Endometrial microvascular endothelial cells (primary cell): Measurements from ENCODE around the gene MGMT. TPM values are rescaled to one million over a fixed set of nuclear protein-coding genes. Genes with fewer than 3 reads are reported as not detected.

Experiments
- in situ Hi-C: cut with HindIII; loops from 2 replicates; pipeline ENCODE4 v1.10.0; 2017; ENCODE audit warnings: low sequenced_read_pairs, low pct_unique_long_range_greater_than_20kb; ENCODE audit errors: inconsistent ontology term
- total RNA-seq: library from RNA; depleted of rRNA; stranded (reverse); fragments of >200 nt; gene quantifications from one replicate; pipeline ENCODE4 v1.2.3, GENCODE V29; 2015; ENCODE audit errors: inconsistent ontology term

The MGMT gene
- total RNA-seq, 1 donor from 2014 or later = 2.0 TPM

DNA sequence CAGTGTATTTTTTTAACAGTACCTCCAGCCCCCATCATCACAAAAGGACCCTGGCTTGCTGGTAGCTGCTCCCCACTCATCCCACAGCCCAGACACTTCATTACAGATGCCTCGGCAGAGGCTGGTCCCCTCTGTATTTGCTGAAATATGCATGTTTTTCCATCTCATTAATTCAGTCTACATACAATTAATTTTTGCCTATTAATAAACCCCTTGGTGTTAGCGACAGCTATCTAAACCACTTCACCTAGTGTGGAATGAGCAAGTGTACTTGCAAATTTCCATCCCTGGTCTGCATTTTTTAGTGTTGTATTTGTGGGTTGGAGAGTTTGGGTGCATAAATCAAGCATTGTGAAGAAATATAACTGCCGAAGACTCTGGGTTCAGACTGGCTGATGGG is 216.9 kb downstream of the MGMT start:
- in situ Hi-C loops = no loop called here

GRCh38 chr10:129685271-129685670 is 218.2 kb downstream of the MGMT start:
- in situ Hi-C loops = no loop called here

- in situ Hi-C loops = no loop called here
Observed at GRCh38 chr10:129689671-129690071, 222.6 kb downstream of the MGMT start.

GRCh38 chr10:129690248-129691070 is 223.4 kb downstream of the MGMT start:
- in situ Hi-C loops = no loop called here

- in situ Hi-C loops = no loop called here
Observed at GRCh38 chr10:129692695-129693094, 225.7 kb downstream of the MGMT start.

GRCh38 chr10:129693382-129693781 is 226.3 kb downstream of the MGMT start:
- in situ Hi-C loops = no loop called here

GRCh38 chr10:129694184-129694583 is 227.1 kb downstream of the MGMT start:
- in situ Hi-C loops = no loop called here

- in situ Hi-C loops = no loop called here
Observed at GRCh38 chr10:129694691-129695243, 227.7 kb downstream of the MGMT start.

GRCh38 chr10:129695671-129696070 is 228.6 kb downstream of the MGMT start:
- in situ Hi-C loops = no loop called here

DNA sequence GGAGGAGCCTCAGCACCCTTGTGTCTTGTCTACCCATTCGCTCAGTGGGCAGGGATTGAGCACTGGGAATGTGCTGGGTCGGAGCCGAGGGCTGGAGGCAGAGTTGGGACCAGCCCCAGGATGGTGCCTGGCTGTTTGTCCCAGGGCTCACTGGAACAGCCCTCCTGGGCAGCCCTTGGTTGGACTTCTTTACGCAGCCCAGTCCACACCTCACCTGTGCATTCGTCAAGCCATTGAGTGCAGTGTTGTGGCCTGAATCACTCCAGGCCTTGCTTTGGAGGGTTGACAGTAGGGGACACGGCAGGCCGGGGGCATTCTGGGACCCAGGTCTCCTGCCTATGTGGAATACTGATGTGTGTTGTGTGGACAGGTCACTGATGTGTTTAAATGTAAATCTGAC is 229.6 kb downstream of the MGMT start:
- in situ Hi-C loops = no loop called here

DNA sequence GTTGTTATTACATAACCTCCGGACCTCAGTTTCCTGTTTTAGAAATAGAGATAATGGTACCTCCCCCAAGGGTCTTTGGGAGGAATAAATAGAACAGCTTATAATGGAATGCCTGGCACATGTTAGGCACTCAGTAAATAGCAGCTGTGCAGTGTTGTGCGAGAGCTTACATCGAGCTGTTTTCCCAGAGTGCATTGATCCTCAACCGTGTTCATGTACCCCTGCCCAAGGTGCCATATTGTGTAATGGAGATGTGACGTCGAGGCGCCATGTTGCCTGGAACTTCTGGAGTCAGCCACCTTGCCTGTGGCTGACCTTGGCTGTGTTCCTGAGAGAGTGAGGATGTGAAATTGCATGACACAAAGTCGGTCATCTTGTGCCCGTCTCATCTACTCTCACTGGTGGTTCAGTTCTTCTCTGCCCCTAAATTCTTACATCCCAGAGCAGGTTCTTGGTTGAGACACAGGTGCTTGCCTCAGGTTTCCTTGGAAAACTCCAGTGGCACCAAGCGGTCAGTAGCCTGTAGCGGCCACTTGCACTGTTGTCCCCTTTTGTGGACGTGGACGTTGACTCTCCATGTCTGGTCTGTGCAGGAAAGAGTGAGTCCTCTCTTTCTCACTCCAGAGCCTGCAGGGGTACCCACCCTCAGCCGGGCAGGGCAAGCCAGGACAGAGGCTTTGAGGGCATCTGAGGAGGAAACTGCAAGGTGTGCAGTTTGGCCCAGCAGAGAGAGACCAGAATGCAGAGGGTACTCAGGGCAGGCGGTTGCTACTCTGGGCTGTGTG is 230.6 kb downstream of the MGMT start:
- in situ Hi-C loops = no loop called here

DNA sequence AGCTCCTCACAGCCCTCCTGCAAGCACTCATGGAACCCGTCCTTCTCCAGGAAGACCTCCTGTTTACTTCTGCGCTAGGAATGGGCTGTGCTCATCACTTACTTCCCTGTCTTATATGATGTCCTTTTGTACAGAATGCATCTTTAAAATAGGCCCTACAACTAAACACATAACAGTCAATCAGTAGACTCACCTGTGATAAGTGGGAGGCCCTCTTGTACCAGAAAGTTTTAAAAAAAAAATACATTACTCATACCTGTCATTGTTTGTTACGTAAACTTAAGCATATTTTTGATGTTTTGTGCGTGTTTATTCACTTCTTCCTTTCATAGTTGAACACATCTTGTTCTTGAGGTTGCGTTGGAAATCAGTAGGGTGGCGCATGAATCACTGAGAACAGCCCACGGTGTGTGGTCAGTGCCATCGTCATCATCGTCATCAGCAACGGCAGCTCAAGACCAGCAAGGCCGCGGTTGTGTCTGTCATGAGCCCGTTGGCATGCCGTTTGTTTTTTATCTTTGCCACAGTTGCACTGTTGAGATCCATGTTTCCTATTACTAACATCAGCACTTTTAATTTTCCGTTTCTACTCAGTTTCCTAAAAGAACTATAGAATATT is 232.8 kb downstream of the MGMT start:
- in situ Hi-C loops = no loop called here

- in situ Hi-C loops = no loop called here
Observed at GRCh38 chr10:129702605-129703004, 235.6 kb downstream of the MGMT start.

DNA sequence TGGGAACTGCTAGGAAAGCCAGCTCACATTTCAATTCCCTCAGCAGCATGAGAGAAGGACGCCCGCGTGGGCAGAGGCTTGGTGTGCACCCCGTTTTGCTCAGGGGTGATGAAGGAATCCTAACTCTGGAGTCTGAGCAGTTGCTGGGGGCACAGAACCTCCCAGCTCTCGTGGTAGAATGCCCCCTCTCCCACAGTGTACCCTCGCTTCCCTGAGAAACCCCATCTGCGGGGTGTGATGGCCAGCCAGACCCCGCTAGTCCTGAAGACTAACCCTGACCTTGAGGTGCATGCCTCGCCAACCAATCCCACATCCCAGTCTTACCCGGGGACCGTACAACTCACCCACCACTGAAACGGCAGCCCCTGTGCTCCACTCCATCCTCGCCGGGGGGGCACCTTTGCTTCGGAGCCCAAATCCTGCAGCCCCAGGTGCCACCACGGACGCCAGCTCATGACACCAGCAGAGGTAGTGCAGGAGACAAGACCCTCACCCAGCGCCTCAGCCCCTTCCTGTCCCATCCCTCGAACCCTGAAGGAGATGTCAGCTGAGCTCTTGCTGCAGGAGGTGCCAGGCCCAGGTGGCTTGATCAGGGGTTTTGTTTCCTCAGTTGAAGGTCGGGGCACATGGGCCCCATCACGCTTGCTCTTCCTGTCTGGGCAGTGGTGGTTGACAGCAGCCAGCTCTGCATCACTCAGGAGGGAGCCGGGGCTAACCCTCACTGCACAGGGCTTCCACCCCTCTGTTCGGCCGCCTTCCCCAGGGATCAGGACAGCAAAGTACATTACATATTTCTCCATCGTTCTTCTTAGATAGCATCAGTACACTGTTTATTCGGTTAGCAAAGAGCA is 236.5 kb downstream of the MGMT start:
- in situ Hi-C loops = no loop called here

- in situ Hi-C loops = no loop called here
Observed at GRCh38 chr10:129704225-129704624, 237.2 kb downstream of the MGMT start.

DNA sequence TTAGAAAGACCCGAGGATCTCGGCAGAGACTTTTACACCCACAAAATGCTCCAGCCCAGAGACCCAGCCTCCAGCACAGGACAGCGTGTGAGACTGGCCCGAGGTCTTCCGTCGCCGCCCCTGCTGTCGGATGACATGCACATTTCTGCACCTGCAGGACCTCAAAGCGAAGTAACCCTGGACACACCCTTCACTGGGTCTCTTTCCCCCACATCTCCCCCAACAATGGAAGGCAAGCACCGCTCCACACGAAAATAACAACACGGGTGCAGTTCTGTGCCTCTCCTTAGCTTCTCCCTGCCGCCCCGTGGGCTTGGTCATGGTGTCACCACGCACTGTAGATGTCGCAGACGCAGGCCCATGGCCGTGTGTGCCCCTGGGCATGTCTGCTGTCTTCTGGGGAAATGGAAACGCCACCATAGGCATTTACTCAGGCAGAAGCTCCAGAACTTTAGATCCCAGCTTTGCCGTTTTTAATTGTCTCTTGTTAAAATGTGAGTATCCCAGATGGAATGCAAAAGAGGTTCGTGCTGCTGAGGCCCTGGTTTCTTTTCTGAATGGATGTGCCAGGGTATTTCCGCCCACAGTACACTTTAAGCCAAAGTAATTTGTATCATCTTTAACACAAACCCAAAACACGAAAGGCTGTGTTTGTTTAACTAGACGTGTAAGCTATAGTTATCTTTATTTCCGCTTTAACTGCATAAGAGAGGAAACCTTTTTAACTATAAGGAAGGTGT is 237.9 kb downstream of the MGMT start:
- in situ Hi-C loops = no loop called here

DNA sequence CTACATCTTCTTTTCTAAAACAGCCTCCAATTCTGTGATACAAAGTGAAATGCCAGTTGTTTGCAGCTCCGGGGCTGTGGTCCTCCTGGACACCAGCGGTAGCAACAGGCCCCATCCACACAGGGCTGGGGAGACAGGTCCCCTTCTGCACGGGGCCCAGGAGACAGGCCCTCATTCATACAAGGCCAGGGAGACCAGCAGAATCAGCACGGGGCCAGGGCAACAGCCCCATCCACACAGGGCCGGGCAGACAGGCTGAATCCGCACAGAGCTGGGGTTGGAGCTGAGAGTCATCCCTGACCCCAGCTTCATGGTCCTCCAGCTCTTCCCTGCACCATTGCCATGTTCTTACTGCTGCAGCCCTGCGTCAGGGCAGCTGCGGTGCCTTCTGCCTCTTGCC is 238.6 kb downstream of the MGMT start:
- in situ Hi-C loops = no loop called here

GRCh38 chr10:129706081-129706480 is 239.0 kb downstream of the MGMT start:
- in situ Hi-C loops = no loop called here
